Tongue (tissue), 2 donors: ENCODE data around the gene HBS1L. TPM values are rescaled to one million over a fixed set of nuclear protein-coding genes. Genes with fewer than 3 reads are reported as not detected.
"Not testable (repeated sequence)": the region's sequence is repeated elsewhere in the genome, so short reads cannot be mapped to it uniquely, and the experiment has no call there.

Source experiments
- DNase-seq: peaks from one replicate; pipeline ENCODE4 v3.0.0-alpha.2; 2015
- total RNA-seq: library from RNA; depleted of rRNA; stranded (reverse); fragments of >200 nt; gene quantifications from one replicate; pipeline ENCODE4 v1.2.3, GENCODE V29; 2014

The HBS1L gene
- total RNA-seq, 1 donor from 2014 or later = 98.5 TPM

GRCh38 chr6:135075018-135075417 is 20.4 kb upstream of the HBS1L start:
- no peak for DNase-seq

GRCh38 chr6:135073756-135074393 is 19.3 kb upstream of the HBS1L start:
- DNase-seq = no peak

GRCh38 chr6:135073217-135073616 is 18.6 kb upstream of the HBS1L start:
- DNase-seq = no peak

- DNase-seq = no peak
Measured at GRCh38 chr6:135072753-135073152, 18.1 kb upstream of the HBS1L start.

- DNase-seq = no peak
Measured at GRCh38 chr6:135071541-135071940, 16.9 kb upstream of the HBS1L start.

GRCh38 chr6:135067911-135068310 is 13.3 kb upstream of the HBS1L start:
- no peak for DNase-seq

- no peak for DNase-seq
Measured at GRCh38 chr6:135066806-135067205, 12.2 kb upstream of the HBS1L start.

- DNase-seq = no peak
Measured at GRCh38 chr6:135066397-135066796, 11.8 kb upstream of the HBS1L start.

- no peak for DNase-seq
Measured at GRCh38 chr6:135064586-135064985, 10.0 kb upstream of the HBS1L start.

GRCh38 chr6:135063926-135064325 is 9.3 kb upstream of the HBS1L start:
- DNase-seq = no peak

GRCh38 chr6:135062735-135063134 is 8.1 kb upstream of the HBS1L start:
- DNase-seq = no peak

GRCh38 chr6:135060076-135060475 is 5.5 kb upstream of the HBS1L start:
- no peak for DNase-seq

- DNase-seq = not testable (repeated sequence)
Measured at GRCh38 chr6:135058299-135058698, 3.7 kb upstream of the HBS1L start.

GRCh38 chr6:135056632-135057031 is 2.0 kb upstream of the HBS1L start:
- DNase-seq = no peak

GRCh38 chr6:135054226-135054568 is 425 bp downstream of the HBS1L start:
- no peak for DNase-seq

GRCh38 chr6:135053406-135053805 is 1.2 kb downstream of the HBS1L start:
- no peak for DNase-seq

- DNase-seq = no peak
Measured at GRCh38 chr6:135052939-135053338, 1.7 kb downstream of the HBS1L start.

- no peak for DNase-seq
Measured at GRCh38 chr6:135048915-135049314, 5.7 kb downstream of the HBS1L start.

- no peak for DNase-seq
Measured at GRCh38 chr6:135047336-135047735, 7.3 kb downstream of the HBS1L start.

GRCh38 chr6:135046912-135047311 is 7.7 kb downstream of the HBS1L start:
- no peak for DNase-seq

- DNase-seq = no peak
Measured at GRCh38 chr6:135044639-135045038, 10.0 kb downstream of the HBS1L start.

GRCh38 chr6:135043846-135044245 is 10.8 kb downstream of the HBS1L start:
- no peak for DNase-seq

- DNase-seq = no peak
Measured at GRCh38 chr6:135043364-135043763, 11.3 kb downstream of the HBS1L start.

- DNase-seq = no peak
Measured at GRCh38 chr6:135038335-135038734, 16.3 kb downstream of the HBS1L start.

- DNase-seq = no peak
Measured at GRCh38 chr6:135037541-135037940, 17.1 kb downstream of the HBS1L start.
